HPDE6-E6E7 (cell line): Measurements from ENCODE around the gene ZBTB12.

Experiments used
- DNase-seq: peaks from one replicate; pipeline ENCODE4 v3.0.0; 2011; ENCODE audit warnings: missing footprints; ENCODE audit errors: extremely low spot score

Gene ZBTB12

DNA sequence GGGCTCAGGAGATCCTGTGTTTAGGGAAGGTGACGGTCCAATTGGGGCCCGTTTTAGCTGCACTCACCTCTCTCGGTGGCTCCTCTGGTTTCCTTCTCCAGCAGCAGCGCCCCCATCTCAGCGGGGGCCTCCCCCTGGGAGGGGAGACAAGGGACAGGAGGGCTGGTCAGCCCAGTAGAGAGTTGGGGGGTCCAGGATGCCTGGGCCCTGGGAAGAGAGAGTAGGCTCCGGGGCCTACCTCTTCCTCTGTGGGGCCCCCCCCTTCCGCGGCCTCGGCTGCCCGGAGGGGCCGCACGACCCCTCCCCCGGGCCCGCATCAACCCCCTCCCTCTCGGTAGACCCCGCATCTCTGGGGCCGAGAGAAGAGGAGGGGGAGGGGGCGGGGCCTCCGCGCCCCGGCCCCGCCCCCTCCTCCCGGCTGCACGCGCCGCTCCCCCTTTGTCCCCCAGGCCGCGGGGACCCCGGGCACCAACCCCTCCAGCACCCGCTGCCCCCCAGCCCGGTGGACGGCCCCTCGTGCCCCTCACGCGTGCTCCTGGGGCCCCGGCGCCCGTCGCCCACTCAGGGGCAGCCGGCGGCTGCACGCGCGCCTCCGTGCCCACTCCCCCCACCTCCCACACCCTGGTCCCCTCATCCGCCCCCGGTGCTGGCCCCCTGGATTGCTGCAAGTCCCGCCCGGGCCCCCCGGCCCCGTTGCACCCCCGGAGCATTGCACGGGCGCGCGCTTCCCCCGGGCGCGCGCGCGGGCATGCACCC is 4.9 kb downstream of the ZBTB12 start:
- no peak for DNase-seq

DNA sequence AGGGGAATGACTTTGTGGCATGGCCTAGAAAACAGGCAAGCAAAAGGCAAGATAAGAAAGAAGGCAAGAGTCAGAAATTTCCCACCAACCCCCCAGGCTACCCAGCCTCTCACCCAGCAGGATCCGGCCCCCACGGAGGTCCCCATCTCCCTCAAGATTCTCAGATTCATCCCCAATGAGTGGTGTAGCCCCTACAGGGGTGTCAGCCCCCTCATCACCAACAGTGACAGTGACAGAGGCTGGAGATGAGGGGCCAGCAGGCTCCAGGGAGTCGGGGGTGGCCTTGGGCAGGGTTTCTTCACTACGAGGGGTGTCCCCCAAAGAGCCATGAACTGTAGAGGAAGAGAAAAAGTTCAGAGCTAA is 5.4 kb downstream of the ZBTB12 start:
- no peak for DNase-seq

DNA sequence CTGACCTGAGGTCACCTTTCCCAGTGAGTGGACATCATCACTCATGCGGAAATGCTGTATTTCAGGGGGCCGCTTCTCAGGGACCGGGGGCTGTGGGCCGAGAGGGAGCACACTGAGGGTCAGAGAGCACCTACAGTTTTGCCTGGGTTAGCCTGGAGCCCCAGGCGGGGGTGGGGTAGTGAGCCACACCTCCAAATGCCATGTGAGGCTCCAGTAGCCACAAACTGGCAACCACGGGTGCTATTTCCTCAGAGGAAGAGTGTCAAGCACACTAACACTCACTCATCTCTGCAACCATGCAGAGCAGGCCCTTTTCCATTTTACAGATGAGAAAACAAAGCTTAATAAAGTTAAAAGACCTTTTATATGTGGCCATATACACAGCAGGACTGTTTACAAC is 9.1 kb downstream of the ZBTB12 start:
- DNase-seq: no peak

DNA sequence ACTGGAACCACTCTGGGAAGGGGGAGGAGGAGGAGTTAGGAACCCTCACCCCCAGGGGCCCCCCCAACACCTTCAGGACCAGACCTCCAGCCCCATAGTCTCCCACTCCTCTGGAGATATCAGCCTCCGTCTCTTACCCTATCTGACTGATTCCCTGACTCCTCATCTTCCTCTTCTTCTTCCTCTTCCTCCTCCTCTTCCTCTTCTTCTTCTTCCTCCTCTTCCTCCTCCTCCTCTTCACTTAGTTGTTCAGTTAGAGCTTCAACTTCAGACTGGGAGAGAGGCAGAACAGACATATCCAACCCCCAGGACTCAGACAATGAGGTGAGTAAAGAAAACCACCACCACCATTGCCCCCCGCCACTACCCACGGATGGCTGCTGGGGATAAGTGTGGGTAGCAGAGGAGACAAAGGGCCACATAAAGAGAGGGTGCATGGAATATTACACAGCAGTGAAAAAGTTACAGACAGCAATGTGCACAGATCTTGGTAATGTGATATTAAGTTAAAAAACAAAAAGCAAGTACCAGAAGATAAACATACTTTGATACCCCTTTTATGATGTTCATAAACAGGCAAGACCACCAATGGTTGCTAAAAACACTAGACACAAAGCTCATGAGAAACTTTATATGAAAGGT is 12.4 kb downstream of the ZBTB12 start:
- DNase-seq: no peak

DNA sequence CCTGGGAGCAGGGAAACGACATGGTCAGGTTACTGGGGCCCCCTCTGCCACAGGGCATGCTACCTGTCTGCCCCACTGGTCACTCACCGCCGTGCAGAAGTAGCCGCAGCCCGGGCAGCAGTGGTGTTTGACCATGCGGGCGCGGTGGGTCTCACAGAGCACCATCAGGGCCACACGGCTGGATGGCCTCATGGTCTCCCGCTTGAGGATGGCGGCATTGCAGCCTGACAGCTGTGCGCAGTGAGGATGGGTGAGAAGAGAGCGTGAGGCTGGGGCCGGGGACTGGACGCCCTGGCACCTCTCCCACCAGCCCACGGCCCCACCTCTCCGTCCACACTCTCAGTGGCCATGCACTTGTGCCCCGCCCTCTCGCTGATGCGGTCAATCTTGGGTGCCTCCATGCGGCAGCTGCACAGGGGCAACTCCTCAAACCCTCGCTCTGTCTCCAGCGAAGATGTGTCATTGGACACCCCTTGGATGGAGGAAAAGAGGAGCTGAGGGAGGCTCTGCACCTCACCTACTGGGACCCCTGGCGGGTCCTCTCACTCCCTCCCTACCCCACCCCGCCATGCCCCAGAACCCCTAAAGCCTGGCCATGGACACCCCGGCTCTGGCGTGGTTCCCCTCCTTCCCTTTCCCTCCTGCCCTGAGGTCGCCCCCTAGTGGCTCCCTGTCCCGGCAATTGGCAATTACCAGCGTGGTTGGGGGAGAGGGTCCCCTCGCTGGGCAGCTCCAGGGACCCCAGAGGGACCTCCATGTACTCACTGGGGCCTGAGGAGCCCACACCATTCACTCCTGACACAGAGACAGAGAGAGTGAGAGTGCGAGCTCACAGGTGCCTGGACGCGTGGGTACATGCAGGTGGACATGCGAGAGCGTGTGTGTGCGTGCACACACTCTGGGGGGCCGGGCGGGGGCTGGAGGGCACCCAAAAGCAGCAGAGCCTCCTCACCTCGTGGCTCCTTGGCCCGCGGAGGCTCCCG is 13.3 kb downstream of the ZBTB12 start:
- no peak for DNase-seq

DNA sequence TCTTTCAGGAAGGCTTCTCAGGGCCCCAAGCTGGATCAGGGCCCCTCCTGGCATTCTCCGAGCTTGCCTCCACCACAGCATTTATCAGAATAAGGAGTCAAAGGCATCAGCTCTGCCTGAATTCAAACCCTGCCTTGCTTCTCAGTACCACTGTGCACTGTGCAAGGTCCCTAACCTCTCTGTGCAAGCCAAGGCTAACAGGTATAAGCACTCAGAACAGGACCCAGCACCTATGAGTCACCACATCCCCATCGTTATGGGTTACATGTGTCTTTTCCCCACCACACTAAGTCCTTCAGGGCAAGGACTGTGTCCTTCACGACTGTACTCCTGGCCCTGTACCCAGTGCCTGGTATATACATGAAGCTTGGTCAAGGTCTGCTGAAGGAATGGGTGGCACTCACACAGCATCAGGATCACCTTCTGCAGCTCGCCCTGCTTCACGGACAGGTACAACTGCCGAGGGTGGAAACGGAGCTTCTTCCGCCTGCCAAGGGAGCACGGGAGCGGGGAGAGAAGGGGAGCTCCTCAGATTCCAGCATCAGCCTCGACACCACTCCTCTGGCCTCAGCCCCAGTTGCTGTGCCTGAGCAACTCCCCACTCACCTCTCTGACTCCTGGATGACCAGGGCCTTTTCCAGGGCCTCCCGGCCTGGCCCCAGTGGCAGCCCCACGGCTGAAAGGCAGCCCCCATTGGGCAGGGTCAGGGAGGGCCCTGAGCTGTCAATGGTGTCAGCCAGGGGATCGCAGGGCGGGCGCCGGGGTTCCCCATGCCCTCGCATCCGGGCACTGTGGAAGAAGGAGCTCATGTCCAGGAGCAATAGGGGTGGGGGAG is 14.5 kb downstream of the ZBTB12 start:
- DNase-seq: no peak

DNA sequence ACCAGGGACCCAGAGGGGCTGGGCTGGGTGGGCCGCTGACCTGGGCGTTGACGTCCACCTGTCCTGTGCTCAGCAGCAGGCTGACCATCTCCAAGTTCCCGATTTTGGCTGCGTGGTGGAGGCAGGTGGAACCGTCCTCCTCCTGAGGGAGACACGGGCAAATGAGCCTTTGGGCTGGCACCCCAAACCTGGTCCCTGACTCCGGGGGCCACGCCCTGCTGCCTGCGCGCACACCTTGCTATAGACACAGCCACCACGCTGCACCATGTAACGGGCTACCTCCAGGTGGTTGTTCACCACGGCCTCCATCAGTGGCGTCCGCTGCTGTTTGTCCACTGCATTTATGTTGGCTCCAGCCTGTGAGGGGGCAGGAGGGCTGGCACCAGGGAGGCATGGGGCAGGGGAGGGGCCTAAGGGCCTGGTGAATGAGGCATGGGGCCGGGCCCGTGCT is 15.3 kb downstream of the ZBTB12 start:
- no peak for DNase-seq

DNA sequence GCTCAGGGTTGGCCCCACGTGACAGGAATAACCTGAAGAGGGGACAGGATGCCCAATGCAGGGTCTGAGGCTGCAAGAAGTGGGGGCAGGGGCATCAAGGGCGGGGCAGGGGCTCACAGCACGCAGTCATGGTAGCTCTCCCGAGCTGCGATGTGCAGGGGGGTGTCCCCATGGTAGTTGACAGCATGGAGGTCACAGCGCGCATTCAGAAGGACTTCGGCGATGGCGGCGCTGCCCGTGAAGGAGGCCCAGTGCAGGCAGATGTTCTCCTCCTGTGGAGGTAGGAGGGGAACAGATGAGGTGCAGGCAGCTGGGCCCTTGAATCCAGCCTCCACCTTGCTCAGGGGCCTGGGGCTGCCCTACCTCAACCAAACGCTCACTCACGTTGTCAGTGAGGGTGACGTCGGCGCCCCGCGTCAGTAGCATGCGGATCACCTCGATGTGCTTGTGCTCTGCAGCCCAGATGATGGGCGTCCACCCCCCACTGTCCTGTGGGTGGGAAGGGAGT is 17.3 kb downstream of the ZBTB12 start:
- DNase-seq: no peak

DNA sequence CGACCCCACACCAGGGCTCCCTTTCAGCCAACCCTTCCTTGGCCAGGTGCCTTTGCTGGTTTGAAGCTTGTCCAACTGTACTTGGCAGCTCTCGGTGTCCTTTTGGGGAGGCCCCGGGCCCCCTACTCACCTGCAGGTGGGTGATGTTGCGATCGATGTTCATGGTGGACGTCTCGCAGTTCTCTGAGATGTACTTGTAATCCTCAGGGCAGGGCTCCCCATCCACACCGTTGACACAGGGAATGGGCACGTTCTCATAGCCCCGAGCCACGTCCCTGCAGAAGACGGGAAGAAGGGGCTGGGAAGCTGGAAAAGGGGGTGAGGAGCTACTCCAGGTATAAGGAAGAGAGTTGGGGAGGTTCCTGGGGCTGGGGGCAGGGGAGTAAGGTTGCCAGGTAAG is 18.2 kb downstream of the ZBTB12 start:
- no peak for DNase-seq

DNA sequence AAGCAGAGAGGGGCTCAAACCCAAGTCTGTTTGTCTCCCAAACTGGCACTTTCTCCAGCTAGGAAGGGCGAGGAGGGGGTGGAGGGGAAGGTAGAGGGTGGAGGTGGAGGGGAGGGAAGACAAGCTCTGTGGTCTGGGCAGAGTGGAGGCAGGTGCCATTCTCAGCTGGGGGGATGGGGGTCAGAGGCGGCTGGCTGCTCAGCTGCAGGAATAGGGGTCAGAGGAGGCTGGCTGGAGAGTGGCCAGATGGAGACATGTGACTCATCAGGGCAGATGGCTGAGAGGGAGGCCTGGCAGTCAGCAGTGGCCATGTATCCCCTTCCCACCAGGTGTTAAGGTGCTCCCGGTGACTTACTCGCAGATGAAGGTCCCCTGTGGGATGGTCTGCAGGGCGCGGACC is 19.5 kb downstream of the ZBTB12 start:
- DNase-seq: no peak

DNA sequence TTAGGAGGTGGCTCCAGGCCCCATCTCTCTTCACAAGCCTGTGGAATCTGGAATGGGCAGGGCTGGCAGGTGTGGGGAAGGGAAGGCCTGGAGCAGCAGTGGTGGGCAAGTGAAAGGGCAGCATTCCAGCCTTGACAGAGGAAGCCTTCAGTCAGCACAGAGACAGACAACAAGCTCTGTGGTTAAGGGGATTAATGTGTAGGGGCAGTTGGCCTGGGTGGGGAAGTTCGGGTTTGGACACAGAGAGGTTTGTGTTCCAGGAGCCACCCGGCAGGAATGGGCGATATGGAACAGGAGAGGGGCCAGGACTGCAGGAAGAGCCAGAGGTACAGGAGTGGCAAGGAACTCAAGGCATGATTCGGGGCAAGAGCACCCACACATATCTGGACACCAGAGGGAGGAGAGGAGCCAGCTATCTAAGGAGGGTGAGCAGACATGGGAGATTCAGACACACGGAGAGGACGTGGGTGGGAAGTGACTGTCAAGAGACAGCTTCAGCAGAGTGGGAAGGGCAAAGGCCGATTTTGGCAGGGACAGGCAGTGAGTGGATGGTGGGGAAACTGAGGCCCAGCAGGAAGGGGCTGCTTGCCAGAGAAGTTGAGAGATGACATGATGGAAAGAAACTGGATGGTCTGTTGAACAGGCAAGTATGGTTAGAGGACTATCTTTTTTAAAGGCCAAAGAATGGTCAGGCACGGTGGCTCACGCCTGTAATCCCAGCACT is 20.6 kb downstream of the ZBTB12 start:
- no peak for DNase-seq

DNA sequence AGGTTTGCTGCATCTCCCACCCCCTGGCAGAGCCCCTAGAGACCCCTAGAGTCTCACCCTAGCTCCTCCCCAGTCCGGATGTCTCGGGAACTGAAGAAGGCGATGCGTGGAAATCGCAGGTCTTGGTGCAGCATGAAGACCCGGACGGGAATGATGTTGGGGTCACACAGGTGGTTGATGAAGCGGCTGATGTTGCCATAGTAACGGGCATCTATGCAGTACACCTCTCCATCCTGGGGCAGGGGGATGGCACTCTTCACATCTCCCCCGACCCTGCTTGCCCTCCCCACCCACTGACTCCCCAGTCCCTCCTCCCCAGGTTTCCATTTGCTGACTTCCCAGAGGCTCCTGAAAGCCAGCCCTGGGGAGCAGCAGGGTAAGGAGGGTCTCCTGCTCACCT is 21.3 kb downstream of the ZBTB12 start:
- no peak for DNase-seq

DNA sequence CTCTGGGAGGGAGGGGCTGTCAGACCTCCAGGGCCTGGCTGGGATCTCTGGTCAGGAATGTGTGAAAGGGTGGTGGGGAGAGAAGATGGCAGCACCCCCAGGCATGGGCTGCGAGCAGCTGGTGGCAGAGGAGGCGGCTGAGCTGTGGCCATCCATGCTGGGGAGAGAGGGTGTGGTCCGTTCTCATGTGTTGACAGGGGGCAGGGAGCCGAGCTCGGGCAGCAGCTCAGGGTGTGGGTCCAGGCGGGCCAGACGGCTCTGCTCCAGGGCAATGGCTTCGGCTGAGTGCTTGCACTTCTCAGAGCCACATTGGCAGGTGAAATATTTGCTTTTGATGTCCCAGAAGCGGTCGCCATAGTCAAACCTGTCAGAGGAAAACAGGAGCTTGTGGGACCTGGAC is 22.0 kb downstream of the ZBTB12 start:
- DNase-seq: no peak

DNA sequence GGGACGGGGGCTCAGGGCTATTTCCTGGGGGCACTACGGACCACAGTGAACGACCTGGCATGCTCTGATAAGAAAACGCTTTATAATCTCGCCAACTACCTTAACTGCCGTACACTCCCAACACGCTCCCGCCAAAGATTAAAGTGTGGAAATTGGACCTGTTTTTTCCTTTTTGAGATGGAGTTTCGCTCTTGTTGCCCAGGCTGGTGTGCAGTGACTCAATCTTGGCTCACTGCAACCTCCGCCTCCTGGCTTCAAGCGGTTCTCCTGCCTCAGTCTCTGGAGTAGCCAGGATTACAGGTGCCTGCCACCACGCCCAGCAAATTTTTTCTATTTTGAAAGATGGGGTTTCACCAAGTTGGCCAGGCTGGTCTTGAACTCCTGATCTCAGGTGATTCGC is 22.7 kb downstream of the ZBTB12 start:
- no peak for DNase-seq

DNA sequence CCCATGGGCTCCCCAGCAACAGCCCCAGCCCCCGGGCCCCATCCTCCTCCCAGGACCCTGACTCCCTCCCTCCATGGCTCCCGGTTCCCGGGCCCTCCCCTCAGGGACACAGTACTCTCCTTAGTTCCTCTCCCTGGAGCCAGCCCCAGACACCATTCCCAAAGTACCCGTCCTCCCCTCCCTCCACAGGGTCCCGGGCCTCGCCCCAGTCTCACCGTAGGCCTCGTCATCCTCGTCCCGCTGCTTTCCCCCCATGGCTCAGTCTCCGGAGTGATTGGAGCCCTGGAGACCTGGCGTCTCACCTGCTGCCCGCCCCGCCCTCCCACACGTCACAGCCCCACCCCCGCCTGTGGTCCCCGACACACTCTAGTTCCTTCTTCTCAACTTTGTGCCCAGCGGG is 23.2 kb downstream of the ZBTB12 start, which contains the start of gene SLC44A4:
SLC44A4 (minus strand) TSS at position 272 of the 400 bp plus-strand sequence; CDS start at position 255, 17 bp downstream.
- DNase-seq: no peak

DNA sequence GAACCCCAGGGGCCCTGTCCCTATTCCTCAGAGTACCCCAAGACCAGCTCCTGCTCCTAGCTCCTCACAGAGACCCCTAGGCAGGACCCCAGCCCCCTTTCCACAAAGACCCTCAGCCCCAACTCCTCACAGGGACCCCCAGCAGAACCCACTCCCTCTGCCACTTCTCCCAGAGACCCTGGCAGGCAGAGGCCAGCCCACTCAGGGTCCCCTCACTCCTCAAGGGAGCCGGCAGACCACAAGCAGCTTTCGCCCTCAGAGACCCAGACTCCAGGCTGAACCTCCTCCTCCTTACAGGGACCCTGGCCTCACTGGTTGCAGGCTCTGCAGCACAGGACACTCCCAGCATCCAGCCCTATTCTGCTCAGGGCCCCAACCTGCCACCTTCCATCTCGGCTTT is 23.7 kb downstream of the ZBTB12 start:
- DNase-seq: no peak

DNA sequence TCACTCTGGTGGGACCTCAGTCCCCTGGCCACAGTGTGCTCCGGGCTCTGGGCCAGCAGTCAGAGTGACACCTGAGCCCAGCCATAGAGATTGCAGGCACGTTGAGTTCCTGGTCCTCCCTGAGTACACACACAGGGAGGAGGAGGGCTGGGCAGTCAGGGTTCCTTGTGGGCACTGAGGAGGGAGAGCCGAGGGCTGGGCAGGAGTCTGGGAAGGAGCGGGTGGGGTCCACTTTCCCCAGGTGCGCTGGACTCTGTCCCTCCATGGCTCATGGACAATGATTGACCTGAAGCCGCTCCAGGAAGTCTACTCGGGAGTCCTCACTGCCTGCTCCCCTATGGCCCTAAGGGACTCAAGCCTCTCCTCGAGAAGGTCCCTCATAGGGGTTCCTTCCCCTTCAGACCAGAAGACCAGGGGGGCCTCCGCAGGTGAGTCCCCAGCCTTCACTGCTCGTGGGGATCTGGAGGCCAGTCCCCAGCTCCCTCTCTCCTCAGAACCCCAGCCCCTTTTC is 24.2 kb downstream of the ZBTB12 start:
- no peak for DNase-seq

DNA sequence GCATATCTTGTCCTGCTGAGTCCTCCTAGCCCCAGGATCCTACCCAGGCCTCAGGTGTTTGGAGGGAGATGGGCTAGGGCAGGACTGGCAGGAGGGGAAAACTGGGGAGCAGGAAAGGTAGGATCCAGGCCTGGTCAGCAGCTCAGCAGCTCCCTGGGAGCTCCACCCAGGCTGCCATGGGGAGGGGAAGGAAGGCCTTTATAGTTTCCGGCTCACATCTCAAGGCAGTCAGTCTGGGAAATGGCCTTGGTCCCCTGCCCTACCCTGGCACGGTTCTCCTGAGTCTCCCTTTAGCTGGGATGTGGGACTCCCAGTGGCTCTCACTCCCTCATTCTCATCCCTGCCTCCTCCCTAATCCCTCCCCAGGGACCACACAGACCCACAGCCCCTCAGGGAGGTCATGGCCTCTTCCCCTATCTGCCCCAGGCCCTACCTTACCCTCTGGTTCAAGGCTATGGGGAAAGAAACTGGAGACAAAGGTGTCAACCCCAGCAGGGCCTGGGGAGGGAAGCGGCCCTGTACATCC is 24.7 kb downstream of the ZBTB12 start:
- no peak for DNase-seq

DNA sequence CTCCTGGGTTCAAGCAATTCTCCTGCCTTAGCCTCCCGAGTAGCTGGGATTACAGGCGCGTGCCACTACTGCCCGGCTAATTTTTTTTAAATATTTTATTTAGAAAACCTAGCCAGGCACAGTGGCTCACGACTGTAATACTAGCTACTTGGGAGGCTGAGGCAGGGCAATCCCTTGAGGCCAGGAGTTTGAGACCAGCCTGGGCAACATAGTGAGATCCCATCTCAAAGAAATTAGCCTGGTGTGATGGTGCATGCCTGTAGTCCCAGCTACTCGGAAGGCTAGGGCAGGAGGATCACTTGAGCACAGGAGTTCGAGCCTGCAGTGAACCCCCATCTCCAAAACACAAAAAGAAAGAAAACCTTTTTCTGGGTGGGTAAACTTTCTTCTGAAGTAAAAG is 25.5 kb downstream of the ZBTB12 start:
- DNase-seq: no peak

DNA sequence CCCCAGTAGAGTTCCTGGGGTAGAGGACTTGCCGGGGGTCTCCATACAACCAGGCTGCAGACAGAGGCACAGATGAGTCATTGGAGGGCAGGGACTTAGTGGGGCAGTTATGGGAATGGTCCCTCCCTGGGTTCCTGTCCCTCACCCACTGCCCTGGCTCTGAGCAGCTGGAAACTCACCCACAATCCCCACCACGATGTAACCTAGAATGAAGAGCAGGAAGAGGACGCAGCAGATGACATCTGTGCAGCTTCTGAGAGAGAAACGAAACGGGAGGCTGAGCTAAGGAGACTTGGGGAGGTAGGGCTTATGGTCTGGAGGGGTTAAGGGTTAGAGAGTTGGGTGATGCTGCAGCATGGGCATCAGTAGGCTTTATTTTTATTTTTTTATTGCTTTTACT is 26.0 kb downstream of the ZBTB12 start:
- DNase-seq: no peak
